B cell (primary cell): ENCODE results near the gene PA2G4.

Source experiments
- CTCF ChIP-seq: fragments of 200-600 bp; IDR thresholded peaks from one replicate; pipeline ENCODE4 v1.8.0; 2022; ENCODE audit warnings: antibody characterized with exemption, mild to moderate bottlenecking
- EZH2 ChIP-seq: IDR thresholded peaks from 2 replicates; pipeline ENCODE4 v1.6.1; 2012; ENCODE audit warnings: borderline replicate concordance, low read depth, mild to moderate bottlenecking, moderate library complexity, low read length; ENCODE audit not compliant: insufficient read depth, poor library complexity, severe bottlenecking

- TF ChIP-seq CTCF (no peak), EZH2 (no peak)
Measured at GRCh38 chr12:56118688-56119357, 14.5 kb downstream of the PA2G4 start.
